Trophoblast cell (in vitro differentiated cells and primary cell): ENCODE results near the gene STRIP2.
A peak's percentile ranks its signal among the peaks of the same experiment; 100 is the strongest.

Experiments
- DNase-seq, 2 donors: peaks; one replicate each; pipeline ENCODE4 v3.0.0-alpha.2; 2016
- H2AFZ ChIP-seq: 2 replicates; pipeline ENCODE4 v1.6.1; 2013; ENCODE audit warnings: low read length, moderate library complexity, mild to moderate bottlenecking; ENCODE audit not compliant: insufficient read depth, poor library complexity
- H2AK5ac ChIP-seq: 2 replicates; pipeline ENCODE4 v1.6.1; 2013; ENCODE audit warnings: mild to moderate bottlenecking, low read length
- H2BK120ac ChIP-seq: 2 replicates; pipeline ENCODE4 v1.6.1; 2013; ENCODE audit warnings: low read length, mild to moderate bottlenecking, moderate library complexity; ENCODE audit not compliant: insufficient read depth, poor library complexity
- H2BK12ac ChIP-seq: 2 replicates; pipeline ENCODE4 v1.6.1; 2013; ENCODE audit warnings: mild to moderate bottlenecking, low read length, moderate library complexity
- H2BK5ac ChIP-seq: 2 replicates; pipeline ENCODE4 v1.6.1; 2013; ENCODE audit warnings: low read length, low read depth, moderate library complexity, mild to moderate bottlenecking; ENCODE audit not compliant: poor library complexity
- H3K14ac ChIP-seq: 2 replicates; pipeline ENCODE4 v1.6.1; 2013; ENCODE audit warnings: mild to moderate bottlenecking, low read length
- H3K18ac ChIP-seq: 2 replicates; pipeline ENCODE4 v1.6.1; 2013; ENCODE audit warnings: mild to moderate bottlenecking, low read length
- H3K23ac ChIP-seq: 2 replicates; pipeline ENCODE4 v1.6.1; 2013; ENCODE audit warnings: low read length
- H3K27ac ChIP-seq: 2 replicates; pipeline ENCODE4 v1.5.1; 2013; ENCODE audit warnings: low read depth, mild to moderate bottlenecking, inconsistent platforms, low read length, moderate library complexity
- H3K27me3 ChIP-seq: 2 replicates; pipeline ENCODE4 v1.6.1; 2013; ENCODE audit warnings: inconsistent platforms, mild to moderate bottlenecking, low read length, moderate library complexity; ENCODE audit not compliant: insufficient read depth
- H3K36me3 ChIP-seq, 2 experiments: 1 replicate in 1 of 2; 2 replicates in 1 of 2; pipeline ENCODE4 v1.6.1; 2013; ENCODE audit warnings: low read length in 2 of 2, mild to moderate bottlenecking in 2 of 2, moderate library complexity in 1 of 2; ENCODE audit not compliant: insufficient read depth in 2 of 2, control insufficient read depth in 1 of 2
- H3K4ac ChIP-seq: 2 replicates; pipeline ENCODE4 v1.6.1; 2013; ENCODE audit warnings: low read depth, mild to moderate bottlenecking, low read length, moderate library complexity
- H3K4me1 ChIP-seq, 2 experiments: 1 replicate in 1 of 2; 2 replicates in 1 of 2; pipeline ENCODE4 v1.6.1; 2013; ENCODE audit warnings: low read length in 2 of 2, mild to moderate bottlenecking in 2 of 2, moderate library complexity in 1 of 2; ENCODE audit not compliant: insufficient read depth in 2 of 2, control insufficient read depth in 1 of 2
- H3K4me2 ChIP-seq: 2 replicates; pipeline ENCODE4 v1.6.1; 2013; ENCODE audit warnings: inconsistent platforms, mild to moderate bottlenecking, low read length, moderate library complexity
- H3K4me3 ChIP-seq: 2 replicates; pipeline ENCODE4 v1.5.1; 2013; ENCODE audit warnings: mild to moderate bottlenecking, low read depth, low read length, inconsistent platforms
- H3K79me1 ChIP-seq: one replicate; pipeline ENCODE4 v1.6.1; 2013; ENCODE audit warnings: low read length
- H3K79me2 ChIP-seq: 2 replicates; pipeline ENCODE4 v1.6.1; 2013; ENCODE audit warnings: low read length, mild to moderate bottlenecking; ENCODE audit not compliant: control insufficient read depth, insufficient read depth, poor library complexity
- H3K9ac ChIP-seq: 2 replicates; pipeline ENCODE4 v1.6.1; 2013; ENCODE audit warnings: mild to moderate bottlenecking, low read length
- H3K9me3 ChIP-seq: 2 replicates; pipeline ENCODE4 v1.6.1; 2013; ENCODE audit warnings: low read depth, mild to moderate bottlenecking, control low read depth, inconsistent platforms, low read length; ENCODE audit not compliant: insufficient read depth
- H4K12ac ChIP-seq: 2 replicates; pipeline ENCODE4 v1.6.1; 2013; ENCODE audit warnings: low read depth, mild to moderate bottlenecking, low read length, moderate library complexity
- H4K8ac ChIP-seq: 2 replicates; pipeline ENCODE4 v1.6.1; 2013; ENCODE audit warnings: low read depth, mild to moderate bottlenecking, low read length, moderate library complexity
- H4K91ac ChIP-seq: one replicate; pipeline ENCODE4 v1.6.1; 2013; ENCODE audit warnings: low read depth, mild to moderate bottlenecking, low read length, moderate library complexity
- WGBS: extraction: QIAGEN DNeasy Blood & Tissue Kit; methylation state at CpG from one replicate; pipeline ENCODE4 v1.1.7; 2013; ENCODE audit warnings: missing lambda C conversion rate; ENCODE audit not compliant: insufficient read length, insufficient coverage; ENCODE audit errors: extremely low coverage; 5-methylcytosine and 5-hydroxymethylcytosine counted together

Gene STRIP2

DNA sequence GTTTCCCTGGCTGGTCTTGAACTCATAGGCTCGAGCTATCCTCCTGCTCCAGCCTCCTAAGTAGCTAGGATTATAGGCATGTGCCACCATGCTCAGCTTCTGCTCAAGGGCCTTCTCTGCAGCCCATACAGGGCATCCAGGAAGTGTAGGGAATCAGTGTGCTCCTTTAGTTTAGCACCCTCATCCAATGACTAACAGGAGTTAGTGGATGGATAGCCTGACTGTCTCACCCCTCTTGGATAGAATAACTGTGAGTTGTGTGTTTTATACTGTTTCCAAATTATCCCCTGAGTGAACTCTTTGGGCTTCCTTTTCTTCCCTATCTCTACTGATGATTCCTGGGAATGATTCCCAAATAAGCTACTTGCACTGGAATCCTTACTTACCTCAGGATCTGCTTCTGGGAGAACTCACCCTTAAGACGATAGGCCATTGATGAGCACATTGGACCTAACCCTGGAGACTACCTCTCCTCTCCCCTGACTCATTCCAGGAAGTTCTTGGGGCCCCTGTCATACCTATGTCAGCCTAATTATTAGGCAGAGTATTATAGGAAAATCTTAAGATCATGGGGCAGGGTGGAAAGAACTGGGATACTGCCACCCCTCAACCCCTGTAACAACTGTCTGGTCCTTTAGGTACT is 18.5 kb downstream of the STRIP2 start:
- Histone ChIP-seq H3K18ac (no peak overlapping the region), H3K27me3 (no peaks in the 10 kb centered on the region), H4K91ac (no peak overlapping the region), H4K8ac (no peak overlapping the region), H2AFZ (no peak overlapping the region), H3K9me3 (no peaks in the 10 kb centered on the region), H3K4ac (no peak overlapping the region), H3K23ac (no peak overlapping the region), H3K36me3 (peaks cover 0 to 3% of the 10 kb centered on the region in 2 experiments), H3K4me3 (no peak overlapping the region), H4K12ac (no peak overlapping the region), H2BK5ac (no peak overlapping the region), H3K79me1 (no peaks in the 10 kb centered on the region), H3K79me2 (no peaks in the 10 kb centered on the region), H2BK12ac (no peak overlapping the region), H3K4me1 (peaks cover 5 to 11% of the 10 kb centered on the region in 2 experiments), H2AK5ac (no peak overlapping the region), H3K27ac (no peak overlapping the region), H2BK120ac (no peak overlapping the region), H3K14ac (no peak overlapping the region), H3K4me2 (no peak overlapping the region), H3K9ac (no peak overlapping the region)
- DNase-seq = peak in 1 of 2 donors; percentile 12
- no CpG with 5 or more reads among the region's 2 CpGs for WGBS

DNA sequence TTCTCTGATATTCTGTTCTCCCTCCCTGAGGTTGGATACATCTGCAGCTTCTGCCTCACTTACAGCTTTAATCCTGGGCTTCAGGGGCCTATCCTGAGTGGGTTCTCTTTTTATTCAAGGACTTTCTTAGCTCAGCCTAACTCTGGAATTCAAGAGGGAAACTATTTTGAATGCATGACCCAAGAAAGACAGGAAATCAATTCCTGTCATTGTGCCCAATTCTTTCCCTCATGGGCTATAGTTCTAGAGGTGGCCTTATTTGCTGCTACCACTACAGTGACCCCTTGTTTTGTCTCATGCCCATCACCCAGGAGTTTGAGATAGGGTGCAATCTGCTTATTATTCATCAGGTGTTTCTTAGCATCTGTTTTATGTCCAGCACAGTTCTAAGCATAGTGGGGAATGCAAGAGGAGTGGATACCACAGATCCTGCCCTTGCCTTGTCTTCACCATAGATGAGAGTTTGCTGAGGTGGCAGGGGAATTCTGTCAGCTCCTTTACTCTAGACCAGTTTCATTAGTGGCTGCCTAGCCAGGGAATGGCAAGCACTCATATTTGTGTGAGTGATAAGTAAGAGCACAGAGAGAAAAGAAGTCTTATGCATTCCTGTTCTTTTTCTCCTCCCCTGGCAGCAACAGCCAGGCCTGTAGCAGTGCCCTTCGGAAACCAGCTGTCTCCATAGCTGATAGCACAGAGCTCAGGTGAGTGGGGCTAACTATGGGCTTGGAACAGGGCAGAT is 19.4 kb downstream of the STRIP2 start:
- H4K12ac ChIP-seq = no peak overlapping the region
- H3K27ac ChIP-seq = no peak overlapping the region
- peak in 1 of 2 donors; percentile 99 for DNase-seq
- H3K9ac ChIP-seq = no peak overlapping the region
- no peak overlapping the region for H3K4me2 ChIP-seq
- no peaks in the 10 kb centered on the region for H3K79me2 ChIP-seq
- H3K27me3 ChIP-seq = no peaks in the 10 kb centered on the region
- no peak overlapping the region for H2AK5ac ChIP-seq
- peaks cover 5 to 11% of the 10 kb centered on the region in 2 experiments for H3K4me1 ChIP-seq
- peak overlapping the region; percentile 7 for H3K14ac ChIP-seq
- H3K9me3 ChIP-seq = no peaks in the 10 kb centered on the region
- H3K4ac ChIP-seq = peak overlapping the region; percentile 37
- H3K36me3 ChIP-seq = peaks cover 0 to 3% of the 10 kb centered on the region in 2 experiments
- no peak overlapping the region for H4K8ac ChIP-seq
- H3K18ac ChIP-seq = no peak overlapping the region
- no peaks in the 10 kb centered on the region for H3K79me1 ChIP-seq
- H2BK12ac ChIP-seq = no peak overlapping the region
- H3K23ac ChIP-seq = no peak overlapping the region
- no peak overlapping the region for H3K4me3 ChIP-seq
- no CpG with 5 or more reads among the region's 1 CpG for WGBS
- H2AFZ ChIP-seq = no peak overlapping the region
- no peak overlapping the region for H4K91ac ChIP-seq
- no peak overlapping the region for H2BK5ac ChIP-seq
- no peak overlapping the region for H2BK120ac ChIP-seq

- Histone ChIP-seq H2BK120ac (no peak overlapping the region), H3K14ac (no peak overlapping the region), H3K79me1 (no peaks in the 10 kb centered on the region), H3K36me3 (peaks cover 0 to 3% of the 10 kb centered on the region in 2 experiments), H4K12ac (no peak overlapping the region), H3K9me3 (no peaks in the 10 kb centered on the region), H3K18ac (no peak overlapping the region), H3K27me3 (no peaks in the 10 kb centered on the region), H4K8ac (no peak overlapping the region), H3K9ac (no peak overlapping the region), H3K79me2 (no peaks in the 10 kb centered on the region), H3K4ac (no peak overlapping the region), H2AK5ac (no peak overlapping the region), H4K91ac (no peak overlapping the region), H3K4me3 (no peak overlapping the region), H3K23ac (no peak overlapping the region), H3K4me2 (no peak overlapping the region), H3K27ac (no peak overlapping the region), H2BK5ac (no peak overlapping the region), H2AFZ (no peak overlapping the region), H2BK12ac (no peak overlapping the region), H3K4me1 (peaks cover 5 to 11% of the 10 kb centered on the region in 2 experiments)
- WGBS = no CpG with 5 or more reads among the region's 4 CpGs
- DNase-seq = peak in 1 of 2 donors; percentile 97
These were observed 20.0 kb downstream of the STRIP2 start for GRCh38 chr7:129454249-129454551.

DNA sequence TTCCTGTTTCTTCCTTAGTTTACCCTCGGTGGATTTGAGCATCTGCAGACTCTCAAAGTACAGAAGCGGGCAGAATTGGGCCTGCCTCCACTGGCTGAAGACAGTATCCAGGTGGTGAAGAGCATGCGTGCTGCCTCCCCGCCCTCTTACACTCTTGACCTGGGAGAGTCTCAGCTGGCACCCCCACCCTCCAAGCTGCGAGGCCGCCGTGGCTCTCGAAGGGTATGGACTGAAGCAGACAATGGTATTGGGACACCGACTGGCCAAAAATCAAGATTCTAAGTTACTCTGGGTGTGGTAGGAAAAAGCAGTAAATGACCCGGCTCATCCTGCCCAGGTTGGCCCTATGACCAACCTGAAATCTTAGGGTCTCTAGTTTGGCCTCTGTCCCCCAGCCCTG is 22.2 kb downstream of the STRIP2 start:
- no peak overlapping the region for H3K27ac ChIP-seq
- no CpG with 5 or more reads among the region's 10 CpGs for WGBS

More for the DNA sequence above, 22.2 kb downstream of the STRIP2 start:
- H2AK5ac ChIP-seq = no peak overlapping the region
- peak overlapping the region; percentile 30 for H4K8ac ChIP-seq
- H3K79me1 ChIP-seq = no peaks in the 10 kb centered on the region
- no peaks in the 10 kb centered on the region for H3K79me2 ChIP-seq
- H3K18ac ChIP-seq = no peak overlapping the region
- H4K91ac ChIP-seq = no peak overlapping the region
- H2AFZ ChIP-seq = no peak overlapping the region
- no peak overlapping the region for H3K4ac ChIP-seq
- no peak overlapping the region for H2BK12ac ChIP-seq
- H3K4me1 ChIP-seq = peaks cover 5 to 11% of the 10 kb centered on the region in 2 experiments
- H4K12ac ChIP-seq = no peak overlapping the region
- H3K4me2 ChIP-seq = no peak overlapping the region
- H3K4me3 ChIP-seq = no peak overlapping the region
- H3K9ac ChIP-seq = no peak overlapping the region
- DNase-seq = no peak
- H2BK5ac ChIP-seq = no peak overlapping the region
- H3K23ac ChIP-seq = no peak overlapping the region
- H3K36me3 ChIP-seq = peaks cover 0 to 5% of the 10 kb centered on the region in 2 experiments
- H2BK120ac ChIP-seq = no peak overlapping the region
- no peak overlapping the region for H3K14ac ChIP-seq
- no peaks in the 10 kb centered on the region for H3K27me3 ChIP-seq
- no peaks in the 10 kb centered on the region for H3K9me3 ChIP-seq
